ENCODE data around the gene GFRA4.

The GFRA4 gene

DNA sequence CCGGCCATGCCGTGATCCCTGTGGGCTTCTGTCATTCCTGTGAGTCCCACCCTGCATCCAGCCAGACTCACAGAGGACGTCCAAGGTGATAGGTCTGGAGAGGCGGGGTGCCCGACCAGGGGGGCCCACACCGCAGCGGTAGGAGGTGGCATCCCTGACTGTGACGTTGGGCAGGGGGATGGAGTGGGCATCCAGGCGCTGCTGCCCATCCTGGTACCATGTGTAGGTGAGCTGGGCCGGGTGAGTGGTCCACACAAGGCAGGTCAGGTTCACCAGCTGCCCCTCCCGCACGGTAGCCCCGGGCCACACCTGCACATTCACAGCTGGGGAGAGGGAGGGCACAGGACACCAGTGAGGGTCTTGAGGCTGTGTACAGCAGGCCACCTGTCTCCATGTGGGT lies 30.2 kb upstream of the GFRA4 start:
- TF ChIP-seq TOX (CRISPR knock-in tag; IDR thresholded peaks at IDR 0.05; ENCODE audit: borderline replicate concordance) (no peak), SNAI2 (CRISPR knock-in tag; IDR thresholded peaks at IDR 0.05) (no peak), BACH2 (CRISPR knock-in tag; IDR thresholded peaks at IDR 0.05; ENCODE audit: borderline replicate concordance) (no peak), TCF4 (CRISPR knock-in tag; IDR thresholded peaks at IDR 0.05; ENCODE audit: borderline replicate concordance) (no peak), ARNTL (CRISPR knock-in tag; IDR thresholded peaks at IDR 0.05; ENCODE audit: borderline replicate concordance, low read depth) (no peak), GLIS3 (CRISPR knock-in tag; IDR thresholded peaks at IDR 0.05) (no peak), ESRRG (CRISPR knock-in tag; IDR thresholded peaks at IDR 0.05) (no peak)
- TF ChIP-seq, protein P1, sequence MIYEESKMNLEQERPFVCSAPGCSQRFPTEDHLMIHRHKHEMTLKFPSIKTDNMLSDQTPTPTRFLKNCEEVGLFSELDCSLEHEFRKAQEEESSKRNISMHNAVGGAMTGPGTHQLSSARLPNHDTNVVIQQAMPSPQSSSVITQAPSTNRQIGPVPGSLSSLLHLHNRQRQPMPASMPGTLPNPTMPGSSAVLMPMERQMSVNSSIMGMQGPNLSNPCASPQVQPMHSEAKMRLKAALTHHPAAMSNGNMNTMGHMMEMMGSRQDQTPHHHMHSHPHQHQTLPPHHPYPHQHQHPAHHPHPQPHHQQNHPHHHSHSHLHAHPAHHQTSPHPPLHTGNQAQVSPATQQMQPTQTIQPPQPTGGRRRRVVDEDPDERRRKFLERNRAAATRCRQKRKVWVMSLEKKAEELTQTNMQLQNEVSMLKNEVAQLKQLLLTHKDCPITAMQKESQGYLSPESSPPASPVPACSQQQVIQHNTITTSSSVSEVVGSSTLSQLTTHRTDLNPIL (CRISPR knock-in tag; IDR thresholded peaks at IDR 0.05; ENCODE audit: low read depth), result no peak
- TF ChIP-seq, protein P2, sequence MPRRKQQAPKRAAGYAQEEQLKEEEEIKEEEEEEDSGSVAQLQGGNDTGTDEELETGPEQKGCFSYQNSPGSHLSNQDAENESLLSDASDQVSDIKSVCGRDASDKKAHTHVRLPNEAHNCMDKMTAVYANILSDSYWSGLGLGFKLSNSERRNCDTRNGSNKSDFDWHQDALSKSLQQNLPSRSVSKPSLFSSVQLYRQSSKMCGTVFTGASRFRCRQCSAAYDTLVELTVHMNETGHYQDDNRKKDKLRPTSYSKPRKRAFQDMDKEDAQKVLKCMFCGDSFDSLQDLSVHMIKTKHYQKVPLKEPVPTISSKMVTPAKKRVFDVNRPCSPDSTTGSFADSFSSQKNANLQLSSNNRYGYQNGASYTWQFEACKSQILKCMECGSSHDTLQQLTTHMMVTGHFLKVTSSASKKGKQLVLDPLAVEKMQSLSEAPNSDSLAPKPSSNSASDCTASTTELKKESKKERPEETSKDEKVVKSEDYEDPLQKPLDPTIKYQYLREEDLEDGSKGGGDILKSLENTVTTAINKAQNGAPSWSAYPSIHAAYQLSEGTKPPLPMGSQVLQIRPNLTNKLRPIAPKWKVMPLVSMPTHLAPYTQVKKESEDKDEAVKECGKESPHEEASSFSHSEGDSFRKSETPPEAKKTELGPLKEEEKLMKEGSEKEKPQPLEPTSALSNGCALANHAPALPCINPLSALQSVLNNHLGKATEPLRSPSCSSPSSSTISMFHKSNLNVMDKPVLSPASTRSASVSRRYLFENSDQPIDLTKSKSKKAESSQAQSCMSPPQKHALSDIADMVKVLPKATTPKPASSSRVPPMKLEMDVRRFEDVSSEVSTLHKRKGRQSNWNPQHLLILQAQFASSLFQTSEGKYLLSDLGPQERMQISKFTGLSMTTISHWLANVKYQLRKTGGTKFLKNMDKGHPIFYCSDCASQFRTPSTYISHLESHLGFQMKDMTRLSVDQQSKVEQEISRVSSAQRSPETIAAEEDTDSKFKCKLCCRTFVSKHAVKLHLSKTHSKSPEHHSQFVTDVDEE (CRISPR knock-in tag; IDR thresholded peaks at IDR 0.05), result no peak
- ATAC-seq, result no peak

DNA sequence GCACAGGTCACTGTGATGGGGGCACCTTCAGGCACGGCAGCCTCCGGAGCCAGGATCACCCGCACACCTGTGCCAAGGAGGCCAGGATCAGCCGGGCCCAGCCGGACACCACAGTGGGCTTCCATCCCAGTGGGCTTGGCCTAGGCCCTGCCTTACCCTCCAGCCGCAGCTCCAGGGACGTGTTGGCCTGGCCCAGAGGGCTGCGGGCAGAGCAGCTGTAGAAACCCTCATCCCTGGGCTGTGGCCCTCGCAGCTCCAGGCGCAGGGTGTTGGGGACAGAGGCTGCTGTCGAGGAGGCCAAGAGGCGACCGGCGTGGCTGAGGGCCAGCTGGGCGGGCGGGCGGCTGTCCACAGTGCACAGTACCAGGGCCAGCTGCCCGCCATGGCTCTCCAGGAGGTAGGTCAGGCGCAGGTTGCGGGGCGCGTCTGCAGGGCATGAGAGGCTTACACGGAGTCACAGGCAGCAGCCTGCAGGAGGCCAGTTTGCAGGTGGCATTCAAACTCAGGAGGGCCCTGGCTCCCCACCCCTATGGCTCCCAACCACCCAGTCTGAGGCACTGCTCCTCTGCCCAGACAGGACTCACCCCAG lies 29.6 kb upstream of the GFRA4 start:
- TF ChIP-seq TCF4 (CRISPR knock-in tag; IDR thresholded peaks at IDR 0.05; ENCODE audit: borderline replicate concordance) (no peak), RARB (CRISPR knock-in tag; IDR thresholded peaks at IDR 0.05) (no peak), ZNF8 (CRISPR knock-in tag; IDR thresholded peaks at IDR 0.05) (no peak), ZNF70 (CRISPR knock-in tag; IDR thresholded peaks at IDR 0.05) (no peak), GLIS3 (CRISPR knock-in tag; IDR thresholded peaks at IDR 0.05) (no peak), PPARA (CRISPR knock-in tag; IDR thresholded peaks at IDR 0.05; ENCODE audit: borderline replicate concordance) (no peak), CSDC2 (CRISPR knock-in tag; IDR thresholded peaks at IDR 0.05) (no peak), ESRRG (CRISPR knock-in tag; IDR thresholded peaks at IDR 0.05) (no peak), ZC3H10 (CRISPR knock-in tag; IDR thresholded peaks at IDR 0.05) (no peak), ZNF565 (CRISPR knock-in tag; conservative IDR thresholded peaks at IDR 0.05; ENCODE audit: low read depth) (no peak), ISL1 (CRISPR knock-in tag; IDR thresholded peaks at IDR 0.05) (no peak), ARNTL (CRISPR knock-in tag; IDR thresholded peaks at IDR 0.05; ENCODE audit: borderline replicate concordance, low read depth) (no peak), SNAI2 (CRISPR knock-in tag; IDR thresholded peaks at IDR 0.05) (no peak)
- TF ChIP-seq, protein P3, sequence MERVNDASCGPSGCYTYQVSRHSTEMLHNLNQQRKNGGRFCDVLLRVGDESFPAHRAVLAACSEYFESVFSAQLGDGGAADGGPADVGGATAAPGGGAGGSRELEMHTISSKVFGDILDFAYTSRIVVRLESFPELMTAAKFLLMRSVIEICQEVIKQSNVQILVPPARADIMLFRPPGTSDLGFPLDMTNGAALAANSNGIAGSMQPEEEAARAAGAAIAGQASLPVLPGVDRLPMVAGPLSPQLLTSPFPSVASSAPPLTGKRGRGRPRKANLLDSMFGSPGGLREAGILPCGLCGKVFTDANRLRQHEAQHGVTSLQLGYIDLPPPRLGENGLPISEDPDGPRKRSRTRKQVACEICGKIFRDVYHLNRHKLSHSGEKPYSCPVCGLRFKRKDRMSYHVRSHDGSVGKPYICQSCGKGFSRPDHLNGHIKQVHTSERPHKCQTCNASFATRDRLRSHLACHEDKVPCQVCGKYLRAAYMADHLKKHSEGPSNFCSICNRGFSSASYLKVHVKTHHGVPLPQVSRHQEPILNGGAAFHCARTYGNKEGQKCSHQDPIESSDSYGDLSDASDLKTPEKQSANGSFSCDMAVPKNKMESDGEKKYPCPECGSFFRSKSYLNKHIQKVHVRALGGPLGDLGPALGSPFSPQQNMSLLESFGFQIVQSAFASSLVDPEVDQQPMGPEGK (CRISPR knock-in tag; IDR thresholded peaks at IDR 0.05; ENCODE audit: borderline replicate concordance), result no peak
- ATAC-seq, result no peak

DNA sequence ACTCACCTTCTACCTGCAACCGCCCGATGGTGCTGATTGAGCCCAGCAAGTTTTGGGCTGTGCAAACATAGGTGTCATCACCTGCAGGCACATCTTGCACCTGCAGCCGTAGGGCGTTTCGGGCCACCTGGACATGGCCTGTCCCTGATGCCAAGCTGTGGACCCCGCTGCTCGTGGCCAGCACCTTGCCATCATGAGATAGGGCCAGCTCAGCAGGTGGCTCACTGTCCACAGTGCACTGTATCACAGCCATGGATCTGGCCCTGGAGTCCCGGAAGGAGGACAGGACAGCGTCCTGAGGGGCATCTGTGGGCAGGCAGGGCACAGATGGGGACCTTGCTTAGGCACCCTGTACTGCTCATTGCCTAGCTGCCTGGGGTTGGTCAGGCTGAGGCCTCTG lies 28.7 kb upstream of the GFRA4 start:
- no peak for TF ChIP-seq GLIS3 (CRISPR knock-in tag; IDR thresholded peaks at IDR 0.05)
- TF ChIP-seq ZNF8 (CRISPR knock-in tag; IDR thresholded peaks at IDR 0.05), result no peak
- no peak for ATAC-seq

DNA sequence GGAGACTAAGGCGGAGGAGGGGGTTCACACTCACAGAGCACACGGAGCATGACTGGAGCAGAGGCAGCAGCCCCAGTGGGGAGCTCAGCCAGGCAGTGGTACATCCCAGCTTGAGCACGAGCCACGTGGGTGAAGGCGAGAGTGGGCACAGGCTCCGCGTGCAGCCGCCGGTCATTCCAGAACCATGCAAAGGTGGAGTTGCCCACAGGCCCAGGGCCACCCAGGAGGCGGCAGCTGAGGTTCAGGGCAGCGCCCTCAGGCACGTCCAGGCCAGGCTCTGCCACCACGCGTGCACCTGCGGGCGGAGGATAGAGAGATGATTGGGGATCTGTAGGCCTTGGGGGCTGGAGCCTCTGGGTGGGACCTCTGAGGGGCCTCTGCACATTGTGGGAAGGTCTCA lies 28.1 kb upstream of the GFRA4 start:
- TF ChIP-seq, protein P3 (CRISPR knock-in tag; IDR thresholded peaks at IDR 0.05; ENCODE audit: borderline replicate concordance), result no peak
- TF ChIP-seq ARNTL (CRISPR knock-in tag; IDR thresholded peaks at IDR 0.05; ENCODE audit: borderline replicate concordance, low read depth) (no peak), TOX (CRISPR knock-in tag; IDR thresholded peaks at IDR 0.05; ENCODE audit: borderline replicate concordance) (no peak), PPARA (CRISPR knock-in tag; IDR thresholded peaks at IDR 0.05; ENCODE audit: borderline replicate concordance) (no peak), ZNF70 (CRISPR knock-in tag; IDR thresholded peaks at IDR 0.05) (no peak), BACH2 (CRISPR knock-in tag; IDR thresholded peaks at IDR 0.05; ENCODE audit: borderline replicate concordance) (no peak), ZNF565 (CRISPR knock-in tag; conservative IDR thresholded peaks at IDR 0.05; ENCODE audit: low read depth) (no peak), ZC3H10 (CRISPR knock-in tag; IDR thresholded peaks at IDR 0.05) (no peak), OSR1 (CRISPR knock-in tag; IDR thresholded peaks at IDR 0.05) (no peak), ESRRG (CRISPR knock-in tag; IDR thresholded peaks at IDR 0.05) (no peak), GLIS3 (CRISPR knock-in tag; IDR thresholded peaks at IDR 0.05) (no peak)
- TF ChIP-seq, protein P4, sequence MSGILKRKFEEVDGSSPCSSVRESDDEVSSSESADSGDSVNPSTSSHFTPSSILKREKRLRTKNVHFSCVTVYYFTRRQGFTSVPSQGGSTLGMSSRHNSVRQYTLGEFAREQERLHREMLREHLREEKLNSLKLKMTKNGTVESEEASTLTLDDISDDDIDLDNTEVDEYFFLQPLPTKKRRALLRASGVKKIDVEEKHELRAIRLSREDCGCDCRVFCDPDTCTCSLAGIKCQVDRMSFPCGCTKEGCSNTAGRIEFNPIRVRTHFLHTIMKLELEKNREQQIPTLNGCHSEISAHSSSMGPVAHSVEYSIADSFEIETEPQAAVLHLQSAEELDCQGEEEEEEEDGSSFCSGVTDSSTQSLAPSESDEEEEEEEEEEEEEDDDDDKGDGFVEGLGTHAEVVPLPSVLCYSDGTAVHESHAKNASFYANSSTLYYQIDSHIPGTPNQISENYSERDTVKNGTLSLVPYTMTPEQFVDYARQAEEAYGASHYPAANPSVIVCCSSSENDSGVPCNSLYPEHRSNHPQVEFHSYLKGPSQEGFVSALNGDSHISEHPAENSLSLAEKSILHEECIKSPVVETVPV (CRISPR knock-in tag; IDR thresholded peaks at IDR 0.05), result no peak
- TF ChIP-seq, protein P5, sequence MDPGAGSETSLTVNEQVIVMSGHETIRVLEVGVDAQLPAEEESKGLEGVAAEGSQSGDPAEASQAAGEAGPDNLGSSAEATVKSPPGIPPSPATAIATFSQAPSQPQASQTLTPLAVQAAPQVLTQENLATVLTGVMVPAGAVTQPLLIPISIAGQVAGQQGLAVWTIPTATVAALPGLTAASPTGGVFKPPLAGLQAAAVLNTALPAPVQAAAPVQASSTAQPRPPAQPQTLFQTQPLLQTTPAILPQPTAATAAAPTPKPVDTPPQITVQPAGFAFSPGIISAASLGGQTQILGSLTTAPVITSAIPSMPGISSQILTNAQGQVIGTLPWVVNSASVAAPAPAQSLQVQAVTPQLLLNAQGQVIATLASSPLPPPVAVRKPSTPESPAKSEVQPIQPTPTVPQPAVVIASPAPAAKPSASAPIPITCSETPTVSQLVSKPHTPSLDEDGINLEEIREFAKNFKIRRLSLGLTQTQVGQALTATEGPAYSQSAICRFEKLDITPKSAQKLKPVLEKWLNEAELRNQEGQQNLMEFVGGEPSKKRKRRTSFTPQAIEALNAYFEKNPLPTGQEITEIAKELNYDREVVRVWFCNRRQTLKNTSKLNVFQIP (CRISPR knock-in tag; IDR thresholded peaks at IDR 0.05; ENCODE audit: borderline replicate concordance, low read depth), result no peak

More for the DNA sequence above, 28.1 kb upstream of the GFRA4 start:
- no peak for ATAC-seq
